Body of pancreas (tissue), 4 donors: ENCODE data around the gene KLK5. TPM values are rescaled to one million over a fixed set of nuclear protein-coding genes. Genes with fewer than 3 reads are reported as not detected.

ENCODE experiments used
- ATAC-seq: fragments of 150-250 bp; one replicate; pipeline ENCODE4 v1.9.1; 2016
- DNase-seq, 4 donors: peaks; one replicate each; pipeline ENCODE4 v3.0.0-alpha.2; 2019
- H3K27ac ChIP-seq, 4 donors: fragments of 200-600 bp; sonication (generic); 1 replicate in 3 of 4; 2 replicates in 1 of 4; pipeline versions ENCODE4 v1.5.1 to v1.6.1; 2016 to 2019; ENCODE audit warnings: mild to moderate bottlenecking in 1 of 4, mixed read lengths in 1 of 4, moderate library complexity in 1 of 4
- H3K27me3 ChIP-seq, 2 donors: fragments of 200-600 bp; sonication (generic); one replicate each; pipeline ENCODE4 v1.6.0; 2016; ENCODE audit warnings: mild to moderate bottlenecking in 1 of 2
- H3K36me3 ChIP-seq, 2 donors: fragments of 200-600 bp; sonication (generic); replicated peaks in 1 of 2; 2 replicates each; pipeline ENCODE4 v1.5.1; 2016; ENCODE audit warnings: low read depth in 2 of 2; ENCODE audit not compliant: insufficient read depth in 1 of 2
- H3K4me1 ChIP-seq: fragments of 200-600 bp; sonication (generic); one replicate; pipeline ENCODE4 v1.6.0; 2016
- H3K4me3 ChIP-seq, 2 donors: fragments of 200-600 bp; sonication (generic); 1 replicate in 1 of 2; 2 replicates in 1 of 2; pipeline ENCODE4 v1.5.1; 2016 to 2019
- H3K9me3 ChIP-seq, 3 donors: fragments of 200-600 bp; sonication (generic); 1 replicate in 2 of 3; 2 replicates in 1 of 3; pipeline ENCODE4 v1.5.1; 2016
- POLR2A ChIP-seq, 3 donors: fragments of 450-650 bp; IDR thresholded peaks; one replicate each; pipeline ENCODE4 v1.6.1; 2016; ENCODE audit warnings: antibody characterized with exemption in 3 of 3, mild to moderate bottlenecking in 2 of 3
- WGBS, 2 donors: methylation state at CpG; one replicate each; pipeline ENCODE4 v1.1.5; 2017; 5-methylcytosine and 5-hydroxymethylcytosine counted together
- intact Hi-C: fragments of 100-400 bp; cut with DNase I; formaldehyde crosslinking; loops from one replicate; pipeline ENCODE4 v1.15.1; 2023
- total RNA-seq, 2 donors: library from RNA; depleted of rRNA; stranded (reverse); fragments of >200 nt; gene quantifications; one replicate each; pipeline ENCODE4 v1.1.0, GENCODE V29; 2016
- TF ChIP-seq, protein P1 (sequence below), 7 experiments: fragments of 450-650 bp in 4 of 7; fragments of 200-600 bp in 3 of 7; sonication (generic) in 3 of 7; IDR thresholded peaks; one replicate each; pipeline ENCODE4 v1.5.1; 2016 to 2019; ENCODE audit warnings: antibody characterized with exemption in 7 of 7

KLK5 gene
- total RNA-seq, 2 donors from 2014 or later, result not detected

DNA sequence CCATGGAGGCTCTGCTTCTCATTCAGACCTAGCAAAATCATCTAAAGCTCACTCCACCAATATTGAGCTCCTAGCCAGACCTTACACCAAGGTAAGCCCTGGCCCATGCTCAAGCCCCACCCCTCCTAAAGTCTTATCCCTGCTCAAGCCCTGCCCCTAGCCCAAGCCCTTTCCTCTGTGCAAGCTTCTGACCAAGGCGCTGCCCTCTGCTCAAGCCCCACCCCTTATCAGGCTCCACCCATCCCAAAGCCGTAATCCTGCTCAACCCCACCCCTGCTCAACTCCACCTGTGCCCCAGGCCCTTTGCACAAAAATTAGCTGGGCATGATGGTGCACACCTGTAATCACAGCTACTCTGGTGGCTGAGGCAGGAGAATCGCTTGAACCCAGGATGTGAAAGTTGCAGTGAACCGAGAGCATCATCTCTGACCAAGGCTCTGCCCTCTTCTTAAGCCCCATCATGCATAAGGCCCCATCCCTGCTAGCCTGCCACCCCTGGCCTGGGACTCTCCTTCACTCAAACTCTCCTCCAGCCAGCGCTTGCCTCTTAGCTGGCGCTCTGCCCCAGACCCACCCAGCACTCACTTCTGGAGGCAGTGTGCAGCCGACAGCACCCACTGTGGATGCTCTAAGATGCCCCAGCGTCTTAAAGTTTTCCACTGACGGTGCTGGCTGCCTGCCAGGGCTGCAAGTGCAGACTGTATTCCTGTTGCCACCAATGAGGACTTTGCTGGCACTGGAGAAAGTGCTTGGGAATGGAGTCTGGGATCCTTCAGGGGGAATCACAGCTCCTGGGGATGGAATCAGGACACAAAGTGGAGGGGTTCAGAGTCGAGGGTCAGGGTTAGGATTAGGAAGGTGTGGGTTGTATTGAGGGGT lies 58.1 kb downstream of the KLK5 start:
- H3K27ac ChIP-seq, result no peak overlapping the region
- WGBS, 2 donors, result 49 to 52% methylated on average over 8 to 10 of the region's 10 CpGs
- no peak overlapping the region for H3K4me3 ChIP-seq
- H3K27me3 ChIP-seq, result no peaks in the 10 kb centered on the region
- ATAC-seq (no peak), DNase-seq (no peak)
- no peaks in the 10 kb centered on the region for H3K36me3 ChIP-seq
- intact Hi-C loops, result no loop called here
- TF ChIP-seq, protein P1, sequence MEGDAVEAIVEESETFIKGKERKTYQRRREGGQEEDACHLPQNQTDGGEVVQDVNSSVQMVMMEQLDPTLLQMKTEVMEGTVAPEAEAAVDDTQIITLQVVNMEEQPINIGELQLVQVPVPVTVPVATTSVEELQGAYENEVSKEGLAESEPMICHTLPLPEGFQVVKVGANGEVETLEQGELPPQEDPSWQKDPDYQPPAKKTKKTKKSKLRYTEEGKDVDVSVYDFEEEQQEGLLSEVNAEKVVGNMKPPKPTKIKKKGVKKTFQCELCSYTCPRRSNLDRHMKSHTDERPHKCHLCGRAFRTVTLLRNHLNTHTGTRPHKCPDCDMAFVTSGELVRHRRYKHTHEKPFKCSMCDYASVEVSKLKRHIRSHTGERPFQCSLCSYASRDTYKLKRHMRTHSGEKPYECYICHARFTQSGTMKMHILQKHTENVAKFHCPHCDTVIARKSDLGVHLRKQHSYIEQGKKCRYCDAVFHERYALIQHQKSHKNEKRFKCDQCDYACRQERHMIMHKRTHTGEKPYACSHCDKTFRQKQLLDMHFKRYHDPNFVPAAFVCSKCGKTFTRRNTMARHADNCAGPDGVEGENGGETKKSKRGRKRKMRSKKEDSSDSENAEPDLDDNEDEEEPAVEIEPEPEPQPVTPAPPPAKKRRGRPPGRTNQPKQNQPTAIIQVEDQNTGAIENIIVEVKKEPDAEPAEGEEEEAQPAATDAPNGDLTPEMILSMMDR (IDR thresholded peaks at IDR 0.05), result no peak
- no peak for TF ChIP-seq POLR2A (IDR thresholded peaks at IDR 0.05)
- no peaks in the 10 kb centered on the region for H3K4me1 ChIP-seq
- H3K9me3 ChIP-seq, result no peaks in the 10 kb centered on the region

Other genes with a start within 250 kb of the KLK5 start
- 1 to 10 TPM in 1 of 2 donors, under 1 TPM in 1; 0.26 to 2.3 TPM for gene SHANK1, start 233.2 kb downstream of the KLK5 start, total RNA-seq
- gene CLEC11A, start 229.7 kb downstream of the KLK5 start, total RNA-seq, result 10 to 100 TPM in 1 of 2 donors, 1 to 10 TPM in 1; 5.2 to 24.1 TPM
- not detected for gene GPR32, start 182.6 kb downstream of the KLK5 start, total RNA-seq
- gene ACP4, start 162.6 kb downstream of the KLK5 start, total RNA-seq, result not detected
- 100 to 1,000 TPM; 937 to 947 TPM for gene KLK1, start 129.3 kb downstream of the KLK5 start, total RNA-seq
- not detected for gene KLK15, start 119.5 kb downstream of the KLK5 start, total RNA-seq
- not detected for gene KLK3, start 98.1 kb downstream of the KLK5 start, total RNA-seq
- gene KLK2, start 79.6 kb downstream of the KLK5 start, total RNA-seq, result not detected
- not detected for gene KLK4, start 41.6 kb downstream of the KLK5 start, total RNA-seq
- not detected for gene KLK6, start 16.6 kb upstream of the KLK5 start, total RNA-seq
- 1 to 10 TPM in 1 of 2 donors, not detected in 1; 4.2 TPM for gene KLK7, start 30.9 kb upstream of the KLK5 start, total RNA-seq
- not detected for gene KLK8, start 48.6 kb upstream of the KLK5 start, total RNA-seq
- gene KLK10, start 66.7 kb upstream of the KLK5 start, total RNA-seq, result not detected
- gene KLK11, start 73.6 kb upstream of the KLK5 start, total RNA-seq, result 10 to 100 TPM; 18.4 to 44.8 TPM
- gene KLK12, start 82.0 kb upstream of the KLK5 start, total RNA-seq, result not detected
- 10 to 100 TPM in 1 of 2 donors, under 1 TPM in 1; 0.52 to 31.6 TPM for gene KLK13, start 112.1 kb upstream of the KLK5 start, total RNA-seq
- gene KLK14, start 129.8 kb upstream of the KLK5 start, total RNA-seq, result not detected
- gene CTU1, start 155.4 kb upstream of the KLK5 start, total RNA-seq, result 10 to 100 TPM in 1 of 2 donors, 1 to 10 TPM in 1; 6.0 to 32.3 TPM
- gene SIGLEC9, start 171.9 kb upstream of the KLK5 start, total RNA-seq, result 1 to 10 TPM in 1 of 2 donors, under 1 TPM in 1; 0.33 to 1.3 TPM
- gene SIGLEC7, start 189.3 kb upstream of the KLK5 start, total RNA-seq, result not detected